NOMO-1 treated with DMSO at 0.1 percent for 48 hours (cell line): ENCODE measurements around the gene REM2.

Source experiments
- DNase-seq: peaks from one replicate; lab custom pipeline; 2025; ENCODE audit not compliant: unreplicated experiment; lab: John Stamatoyannopoulos, UW

Gene REM2

DNA sequence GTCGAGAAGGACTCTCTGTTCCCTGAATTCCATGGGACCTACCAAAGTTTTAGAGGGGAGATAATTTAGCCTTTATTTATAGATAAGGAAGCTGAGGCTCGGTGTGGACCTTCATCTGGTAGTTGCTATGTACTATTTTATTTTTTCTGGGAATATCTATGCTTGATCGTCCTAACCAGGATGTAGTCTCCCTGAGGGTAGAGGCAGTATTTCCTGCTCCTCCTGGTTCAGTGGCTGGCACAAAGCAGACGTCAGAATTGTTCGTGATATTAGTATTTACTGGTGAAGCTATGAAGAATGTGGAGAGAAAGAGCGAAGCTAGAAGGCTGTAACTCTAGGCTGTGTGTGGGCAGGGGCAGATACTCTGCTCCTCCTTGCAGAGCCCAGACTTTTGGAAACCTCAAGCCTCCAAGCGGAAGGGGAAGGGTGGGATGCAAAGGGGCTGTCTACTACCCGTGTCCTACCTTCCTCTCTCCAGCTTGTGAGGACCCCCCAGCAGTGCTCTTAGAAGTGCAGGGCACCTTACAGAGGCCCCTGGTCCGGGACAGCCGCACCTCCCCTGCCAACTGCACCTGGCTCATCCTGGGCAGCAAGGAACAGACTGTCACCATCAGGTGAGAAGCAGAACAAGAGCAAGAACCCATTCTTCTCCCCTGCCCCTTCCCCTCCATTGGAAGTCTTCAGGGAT is 10.0 kb upstream of the REM2 start:
- no peak for DNase-seq

- DNase-seq = no peak
Observed at GRCh38 chr14:22875003-22875747, 7.8 kb upstream of the REM2 start.

- no peak for DNase-seq
Observed at GRCh38 chr14:22875748-22876319, 7.2 kb upstream of the REM2 start.

DNA sequence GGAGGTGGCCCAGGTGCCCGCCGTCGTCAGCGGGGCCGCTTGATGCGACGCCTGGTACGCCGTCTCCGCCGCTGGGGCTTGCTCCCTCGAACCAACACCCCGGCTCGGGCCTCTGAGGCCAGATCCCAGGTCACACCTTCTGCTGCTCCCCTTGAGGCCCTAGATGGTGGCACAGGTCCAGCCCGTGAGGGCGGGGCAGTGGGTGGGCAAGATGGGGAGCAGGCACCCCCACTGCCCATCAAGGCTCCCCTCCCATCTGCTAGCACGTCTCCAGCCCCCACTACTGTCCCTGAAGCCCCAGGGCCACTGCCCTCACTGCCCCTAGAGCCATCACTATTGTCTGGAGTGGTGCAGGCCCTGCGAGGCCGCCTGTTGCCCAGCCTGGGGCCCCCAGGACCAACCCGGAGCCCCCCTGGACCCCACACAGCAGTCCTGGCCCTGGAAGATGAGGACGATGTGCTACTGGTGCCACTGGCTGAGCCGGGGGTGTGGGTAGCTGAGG is 6.0 kb upstream of the REM2 start:
- no peak for DNase-seq

DNA sequence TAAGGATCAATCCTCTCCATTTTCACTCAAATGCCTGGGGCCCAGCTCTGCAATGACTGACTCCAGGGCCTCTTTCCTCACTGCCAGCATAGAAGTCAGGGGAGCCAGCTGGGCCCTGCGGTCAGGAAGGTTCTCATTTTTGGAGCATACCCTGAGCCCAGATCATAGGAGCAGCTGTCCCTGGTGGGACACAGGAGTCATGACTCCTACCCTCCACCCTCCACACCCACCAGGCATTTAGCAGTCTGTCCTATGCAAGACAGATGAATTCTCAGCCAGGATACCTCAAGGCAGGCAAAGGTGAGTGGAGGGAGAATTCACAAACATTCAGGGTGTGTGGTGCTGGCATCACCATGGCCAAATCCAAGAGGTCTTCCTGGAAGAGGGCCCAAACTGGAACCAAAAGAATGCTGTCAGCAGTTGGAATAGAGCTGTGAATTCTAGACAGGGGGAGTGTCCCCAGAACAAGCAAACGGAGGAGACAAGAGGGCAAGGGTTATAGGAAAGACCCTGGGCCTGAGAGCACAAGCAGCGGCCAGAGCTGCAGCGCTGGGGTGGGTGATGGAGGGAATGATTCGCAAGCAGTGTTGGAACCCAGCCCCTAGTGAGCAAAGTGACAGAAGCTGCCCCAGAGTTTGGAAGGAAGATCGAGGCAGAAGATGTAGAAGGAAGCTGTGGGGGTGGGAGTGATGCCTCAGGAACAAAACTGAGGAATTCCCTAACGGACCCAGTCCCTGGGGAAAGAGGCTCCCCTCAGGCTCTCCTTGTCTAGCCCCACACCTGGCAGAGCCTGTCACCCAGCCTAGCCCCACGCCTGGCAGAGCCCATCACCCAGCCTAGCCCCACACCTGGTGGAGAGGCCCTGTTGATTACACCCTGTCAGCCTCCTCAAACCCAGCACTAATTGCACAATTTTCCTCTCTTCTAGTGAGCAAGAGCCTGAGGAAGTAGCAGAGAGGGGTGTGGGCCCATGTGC is 4.5 kb upstream of the REM2 start:
- no peak for DNase-seq

DNA sequence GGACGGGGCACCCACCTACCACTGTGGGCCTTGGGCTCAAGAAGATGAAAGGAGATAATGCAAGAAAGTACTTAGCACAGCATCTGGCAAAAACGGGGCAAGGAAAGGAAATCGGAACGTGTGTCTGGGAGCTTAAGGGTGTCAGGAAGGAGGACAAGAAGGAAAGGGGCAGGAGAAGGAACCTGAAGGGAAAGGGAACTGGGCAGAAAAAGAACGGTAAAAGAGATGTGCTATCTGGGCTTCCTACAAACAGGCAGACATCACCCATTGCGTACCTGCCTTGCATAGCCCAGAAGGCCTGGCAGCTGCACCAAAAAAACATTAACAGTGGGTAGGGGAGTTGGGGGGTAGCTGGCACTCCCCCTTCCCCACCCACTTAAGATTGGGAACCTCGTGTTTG is 958 bp upstream of the REM2 start:
- no peak for DNase-seq

DNA sequence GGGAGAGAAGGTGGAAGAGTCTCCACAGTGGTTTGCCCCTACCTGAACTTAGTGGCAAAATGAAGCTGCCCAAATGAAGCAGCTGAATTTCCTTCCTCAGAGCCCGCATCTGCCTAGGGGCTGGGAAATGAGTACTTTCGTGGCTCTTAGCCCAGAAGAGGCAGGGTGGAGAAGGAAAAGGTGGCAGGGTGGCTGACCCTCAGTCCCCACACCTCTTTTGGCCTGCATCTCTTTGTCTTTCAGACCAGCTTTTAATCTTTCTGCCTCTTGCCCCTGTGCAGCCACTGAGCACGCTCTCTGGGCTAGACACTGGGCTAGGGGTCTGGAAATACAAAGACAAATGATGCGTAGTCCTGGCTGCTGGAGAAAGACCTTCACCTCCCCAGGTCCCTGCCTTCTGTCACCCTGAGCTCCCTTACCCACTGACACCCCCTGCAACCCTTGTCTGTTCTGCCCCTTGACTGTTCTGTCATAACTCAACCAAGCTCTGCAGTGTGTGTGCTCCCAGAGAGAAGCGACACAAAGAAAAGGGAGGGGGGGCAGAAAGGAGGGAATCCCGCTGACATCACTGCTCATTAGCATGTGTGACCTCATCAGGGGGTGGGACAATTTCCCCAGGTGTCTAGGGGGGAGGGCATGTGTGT is 371 bp upstream of the REM2 start:
- no peak for DNase-seq

DNA sequence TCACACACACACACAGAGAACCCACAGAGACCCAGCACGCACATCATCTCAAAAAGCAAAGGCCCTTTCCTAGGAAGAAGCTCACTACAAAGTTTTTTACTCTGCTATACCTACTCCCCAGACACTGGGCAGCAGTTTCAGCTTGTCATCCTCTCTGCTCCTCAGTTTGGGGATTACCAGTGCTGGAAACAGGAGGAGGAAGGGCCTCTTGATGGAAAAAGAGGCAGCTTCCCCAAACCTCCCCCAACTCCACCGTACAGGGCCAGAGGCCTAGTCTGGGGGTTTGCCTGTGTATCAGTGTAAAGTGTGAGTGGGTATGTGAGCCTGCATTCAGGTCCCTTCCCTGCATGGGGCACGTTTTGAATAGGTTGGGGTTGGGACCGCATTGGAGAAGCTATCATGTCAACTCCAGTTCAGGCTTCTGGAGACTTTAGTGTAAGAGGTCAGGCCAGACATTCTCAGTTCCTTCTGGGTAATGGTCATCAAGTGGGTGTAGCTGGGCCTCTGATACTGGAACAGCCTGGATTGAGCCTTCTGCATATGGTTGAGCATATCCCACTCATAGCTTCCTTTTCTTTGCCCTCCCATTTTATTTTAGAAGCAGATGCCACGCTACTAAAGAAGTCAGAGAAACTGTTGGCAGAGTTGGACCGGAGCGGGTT is 1.2 kb downstream of the REM2 start:
- no peak for DNase-seq

GRCh38 chr14:22884738-22885523 is 1.9 kb downstream of the REM2 start:
- DNase-seq = no peak

DNA sequence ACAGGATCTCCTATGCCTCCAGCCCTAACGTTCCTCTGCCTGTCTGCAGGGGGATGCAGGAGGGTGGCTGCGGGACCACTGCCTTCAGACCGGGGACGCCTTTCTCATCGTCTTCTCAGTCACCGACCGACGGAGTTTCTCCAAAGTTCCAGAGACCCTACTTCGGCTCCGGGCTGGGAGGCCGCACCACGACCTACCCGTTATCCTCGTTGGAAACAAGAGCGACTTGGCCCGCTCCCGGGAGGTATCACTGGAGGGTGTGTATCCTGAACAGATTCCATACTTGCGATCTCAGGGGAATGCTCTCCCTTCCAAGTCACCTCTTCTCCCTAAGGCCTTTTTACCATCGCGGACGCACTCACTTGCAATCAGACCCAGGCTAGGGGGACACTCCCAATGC is 3.0 kb downstream of the REM2 start:
- no peak for DNase-seq

DNA sequence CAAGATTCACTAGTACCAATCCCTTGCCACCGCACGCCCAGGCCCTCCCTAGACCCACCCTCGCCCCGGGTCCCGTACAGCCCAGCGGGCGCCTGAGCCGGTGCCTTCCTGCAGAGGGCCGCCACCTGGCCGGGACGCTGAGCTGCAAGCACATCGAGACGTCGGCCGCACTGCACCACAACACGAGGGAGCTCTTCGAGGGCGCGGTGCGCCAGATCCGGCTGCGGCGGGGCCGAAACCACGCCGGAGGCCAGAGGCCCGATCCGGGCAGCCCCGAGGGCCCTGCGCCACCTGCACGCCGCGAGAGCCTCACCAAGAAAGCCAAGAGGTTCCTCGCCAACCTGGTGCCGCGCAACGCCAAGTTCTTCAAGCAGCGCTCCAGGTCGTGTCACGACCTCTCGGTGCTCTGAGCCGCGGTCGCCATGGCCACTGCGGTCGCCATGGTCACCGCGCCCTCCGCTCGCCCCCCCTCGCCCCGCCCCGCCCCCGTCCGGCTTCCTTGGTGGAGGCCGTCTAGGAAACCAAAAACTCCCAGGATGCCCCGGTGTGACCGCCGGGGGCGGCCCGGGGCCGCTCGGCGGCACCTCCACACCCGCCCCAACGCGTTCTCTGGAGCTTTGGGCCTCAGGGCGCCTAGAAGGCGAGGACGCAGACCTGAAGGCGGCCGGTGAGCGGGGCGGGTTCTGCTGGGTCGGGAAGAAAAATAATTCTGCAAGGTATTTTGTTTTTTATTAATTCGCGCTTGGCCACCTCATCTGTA is 3.7 kb downstream of the REM2 start:
- DNase-seq = peak; percentile 66

- peak; percentile 94 for DNase-seq
Observed at GRCh38 chr14:22887260-22887989, 4.4 kb downstream of the REM2 start.

DNA sequence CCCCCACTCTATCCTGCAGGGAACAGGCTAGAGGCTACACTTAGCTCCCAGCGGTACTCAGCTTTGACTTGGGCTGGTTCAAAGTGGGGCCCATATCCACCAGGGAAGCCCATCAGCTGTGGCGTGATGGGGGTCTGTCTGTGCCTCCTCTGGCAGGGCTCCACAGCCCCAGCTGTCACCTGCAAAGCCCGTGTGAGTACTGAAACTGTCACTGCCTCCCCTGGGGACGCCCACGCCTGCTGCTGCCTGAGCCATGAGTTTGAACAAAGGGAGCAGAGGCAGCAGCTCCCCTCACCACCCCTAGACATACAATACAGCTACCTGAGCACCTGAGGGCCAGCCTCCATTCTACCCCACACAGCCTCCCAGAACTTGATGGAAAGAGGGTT is 5.0 kb downstream of the REM2 start:
- DNase-seq = no peak

DNA sequence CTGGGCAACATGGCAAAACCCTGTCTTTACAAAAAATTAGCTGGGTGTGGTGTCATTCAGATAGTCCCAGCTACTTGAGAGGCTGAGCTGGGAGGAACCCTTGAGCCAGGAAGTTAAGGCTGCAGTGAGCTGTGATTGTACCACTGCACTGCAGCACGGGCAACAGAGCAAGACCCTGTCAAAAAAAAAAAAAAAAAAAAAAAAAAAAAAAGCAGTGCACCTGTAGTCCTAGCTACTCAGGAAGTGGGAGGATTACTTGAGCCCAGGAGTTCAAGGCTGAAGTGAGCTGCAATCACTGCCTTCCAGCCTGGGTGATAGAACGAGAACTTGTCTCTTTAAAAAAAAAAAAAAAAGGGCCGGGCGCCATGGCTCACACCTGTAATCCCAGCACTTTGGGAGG is 5.6 kb downstream of the REM2 start:
- no peak for DNase-seq

DNA sequence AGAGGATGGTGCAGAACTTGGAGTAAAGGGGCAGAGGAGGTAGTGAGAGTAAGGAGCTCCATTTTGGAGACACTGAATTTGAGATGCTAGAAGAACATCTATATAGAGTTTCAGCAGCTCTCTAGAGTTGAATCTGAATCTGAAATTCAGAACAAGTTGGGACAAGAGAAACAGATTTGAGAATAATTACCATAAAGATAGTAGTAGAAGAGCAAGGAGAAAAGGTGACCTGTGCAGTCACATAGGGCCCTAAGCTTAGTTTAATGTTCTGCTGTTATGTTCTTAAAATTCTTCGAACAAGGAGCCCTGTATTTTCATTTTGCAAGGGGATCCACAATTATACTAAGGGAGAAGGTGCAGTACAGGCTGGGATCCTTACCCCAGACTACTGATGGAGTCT is 7.4 kb downstream of the REM2 start:
- no peak for DNase-seq

DNA sequence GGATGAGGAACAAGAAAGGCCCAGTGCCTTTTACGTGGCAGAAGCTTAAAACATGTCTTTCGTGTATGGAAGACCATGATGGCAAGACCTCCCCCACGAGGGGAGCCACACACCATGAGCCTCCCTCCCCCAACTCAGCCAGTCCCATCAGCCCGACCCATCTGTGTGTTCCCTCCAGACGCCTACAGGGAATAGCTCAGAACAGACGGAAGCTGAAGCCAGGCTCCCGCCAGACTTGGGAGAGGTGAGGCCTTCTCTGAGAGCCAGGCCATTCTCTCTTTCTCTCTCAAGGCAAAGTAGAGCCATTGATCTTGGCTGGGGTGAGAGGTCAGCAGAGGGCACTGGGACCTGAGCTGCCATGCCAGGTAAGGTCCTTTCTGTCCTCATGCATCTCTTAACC is 9.5 kb downstream of the REM2 start:
- DNase-seq = no peak

DNA sequence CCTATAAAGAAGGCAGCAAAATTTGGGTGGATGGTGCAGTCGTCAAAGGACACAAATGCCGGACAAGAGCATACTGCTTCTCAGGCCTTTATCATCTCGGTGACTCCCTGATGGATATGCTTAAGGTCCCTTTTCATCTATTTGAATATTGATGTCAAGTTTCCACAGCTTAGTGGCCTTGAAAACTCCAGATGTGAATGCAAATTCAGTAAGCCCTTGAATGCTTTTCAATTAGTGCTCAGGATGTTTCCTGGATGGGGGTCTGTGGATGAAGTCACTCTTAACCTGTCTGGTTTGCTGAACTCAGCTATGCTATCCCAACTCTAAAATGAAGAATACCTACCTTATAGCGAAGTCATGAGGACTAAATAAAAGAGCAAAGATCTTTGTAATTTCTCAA is 10.7 kb downstream of the REM2 start:
- no peak for DNase-seq

DNA sequence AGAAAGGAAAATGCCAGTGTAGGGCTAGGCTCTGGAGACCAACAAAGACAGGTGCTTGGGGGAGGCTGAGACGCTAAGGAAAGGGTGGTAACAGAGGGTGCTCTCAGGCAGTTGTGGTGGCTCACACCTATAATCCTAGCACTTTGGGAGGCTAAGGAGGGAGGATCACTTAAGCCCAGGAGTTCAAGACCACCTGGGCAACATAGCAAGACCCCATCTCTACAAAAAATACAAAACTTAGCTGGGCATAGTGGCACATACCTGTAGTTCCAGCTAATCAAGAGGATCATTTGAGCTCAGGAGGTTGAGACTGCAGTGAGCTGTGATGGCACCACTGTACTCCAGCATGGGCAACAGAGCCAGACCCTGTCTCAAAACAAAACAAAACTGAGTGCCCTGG is 12.4 kb downstream of the REM2 start:
- DNase-seq = no peak
